Esophagus muscularis mucosa (tissue), 4 donors: ENCODE results near the gene PGAM2. TPM values are rescaled to one million over a fixed set of nuclear protein-coding genes. Genes with fewer than 3 reads are reported as not detected.

Experiments used
- DNase-seq: peaks from one replicate; pipeline ENCODE4 v3.0.0-alpha.2; 2017; ENCODE audit errors: extremely low spot score
- H3K27ac ChIP-seq, 4 donors: fragments of 200-600 bp; sonication (generic); replicated peaks in 1 of 4; 1 replicate in 3 of 4; 2 replicates in 1 of 4; pipeline ENCODE4 v1.5.1; 2016 to 2019; ENCODE audit warnings: mild to moderate bottlenecking in 1 of 4
- H3K27me3 ChIP-seq, 4 donors: fragments of 200-600 bp; sonication (generic); one replicate each; pipeline versions ENCODE4 v1.5.1 to v1.6.0; 2016 to 2019
- H3K36me3 ChIP-seq, 4 donors: fragments of 200-600 bp; sonication (generic); one replicate each; pipeline ENCODE4 v1.5.1; 2016 to 2019
- H3K4me1 ChIP-seq, 4 donors: fragments of 200-600 bp; sonication (generic); one replicate each; pipeline ENCODE4 v1.5.1; 2016 to 2019
- H3K4me3 ChIP-seq, 4 donors: fragments of 200-600 bp; sonication (generic); 1 replicate in 2 of 4; 2 replicates in 2 of 4; pipeline ENCODE4 v1.5.1; 2016 to 2019; ENCODE audit warnings: mild to moderate bottlenecking in 4 of 4, moderate library complexity in 1 of 4
- H3K9me3 ChIP-seq, 4 donors: fragments of 200-600 bp; sonication (generic); 1 replicate in 3 of 4; 2 replicates in 1 of 4; pipeline ENCODE4 v1.5.1; 2016 to 2019
- CTCF ChIP-seq, 3 experiments: fragments of 200-600 bp in 2 of 3; fragments of 450-650 bp in 1 of 3; sonication (generic) in 2 of 3; IDR thresholded peaks; one replicate each; pipeline ENCODE4 v1.5.1; 2017 to 2019; ENCODE audit warnings: antibody characterized with exemption in 3 of 3, mild to moderate bottlenecking in 2 of 3, moderate library complexity in 1 of 3
- EP300 ChIP-seq: sonication (generic); formaldehyde crosslinking; IDR thresholded peaks from one replicate; pipeline ENCODE4 v1.6.1; 2017; ENCODE audit warnings: antibody characterized with exemption
- POLR2A ChIP-seq: fragments of 450-650 bp; IDR thresholded peaks from one replicate; pipeline ENCODE4 v1.6.1; 2017; ENCODE audit warnings: antibody characterized with exemption, moderate library complexity, mild to moderate bottlenecking, low read depth
- POLR2AphosphoS5 ChIP-seq, 2 donors: sonication (generic); formaldehyde crosslinking; IDR thresholded peaks; one replicate each; pipeline ENCODE4 v1.6.1; 2017; ENCODE audit warnings: antibody characterized with exemption in 2 of 2
- WGBS: methylation state at CpG from one replicate; pipeline ENCODE4 v1.1.5; 2018; 5-methylcytosine and 5-hydroxymethylcytosine counted together
- intact Hi-C: fragments of 100-400 bp; cut with DNase I; formaldehyde crosslinking; loops from one replicate; pipeline ENCODE4 v1.15.1; 2023
- total RNA-seq, 4 donors: library from RNA; depleted of rRNA; stranded (reverse); fragments of >200 nt; gene quantifications; one replicate each; pipeline versions ENCODE4 v1.1.0 to v1.2.1, GENCODE V29; 2016

The PGAM2 gene
- total RNA-seq, 4 donors from 2014 or later = 0.52 to 1.8 (median 0.66) TPM; not detected in 1

GRCh38 chr7:44057849-44058758 is 7.3 kb downstream of the PGAM2 start:
- intact Hi-C loops = no loop called here
- Histone ChIP-seq H3K36me3 (peaks cover 61 to 95% (median 89%) of the 10 kb centered on the region in 4 donors), H3K27me3 (no peaks in the 10 kb centered on the region), H3K9me3 (no peaks in the 10 kb centered on the region), H3K4me1 (peaks cover 0 to 7% (median 3%) of the 10 kb centered on the region in 4 donors), H3K4me3 (no peak overlapping the region), H3K27ac (no peak overlapping the region)
- TF ChIP-seq CTCF (IDR thresholded peaks at IDR 0.05) (no peak), POLR2AphosphoS5 (IDR thresholded peaks at IDR 0.05) (no peak), POLR2A (no peak), EP300 (no peak)
- no peak for DNase-seq
- 93% methylated on average over 30 of the region's 30 CpGs for WGBS

GRCh38 chr7:44057181-44057848 is 8.1 kb downstream of the PGAM2 start:
- TF ChIP-seq CTCF (IDR thresholded peaks at IDR 0.05) (no peak), POLR2A (no peak)
- DNase-seq = no peak
- peaks cover 0 to 4% (median 0%) of the 10 kb centered on the region in 4 donors for H3K4me1 ChIP-seq
- no peak overlapping the region for H3K4me3 ChIP-seq
- WGBS = 97% methylated on average over 10 of the region's 11 CpGs
- H3K9me3 ChIP-seq = no peaks in the 10 kb centered on the region
- intact Hi-C loops = no loop called here
- H3K36me3 ChIP-seq = peaks cover 68 to 99% (median 94%) of the 10 kb centered on the region in 4 donors
- H3K27me3 ChIP-seq = no peaks in the 10 kb centered on the region
- no peak overlapping the region for H3K27ac ChIP-seq

GRCh38 chr7:44056681-44057080 is 8.7 kb downstream of the PGAM2 start:
- H3K27me3 ChIP-seq = no peaks in the 10 kb centered on the region
- no peak for DNase-seq
- H3K27ac ChIP-seq = no peak overlapping the region
- peaks cover 63 to 99% (median 94%) of the 10 kb centered on the region in 4 donors for H3K36me3 ChIP-seq
- 100% methylated on average over 1 of the region's 7 CpGs for WGBS
- TF ChIP-seq POLR2AphosphoS5 (IDR thresholded peaks at IDR 0.05) (no peak), POLR2A (no peak), CTCF (IDR thresholded peaks at IDR 0.05) (no peak), EP300 (no peak)
- intact Hi-C loops = no loop called here
- peaks cover 0 to 6% (median 2%) of the 10 kb centered on the region in 4 donors for H3K4me1 ChIP-seq
- no peak overlapping the region for H3K4me3 ChIP-seq
- H3K9me3 ChIP-seq = no peaks in the 10 kb centered on the region

- Histone ChIP-seq H3K4me1 (peaks cover 9 to 41% (median 12%) of the 10 kb centered on the region in 4 donors), H3K4me3 (no peak overlapping the region), H3K36me3 (peaks cover 42 to 93% (median 78%) of the 10 kb centered on the region in 4 donors), H3K27me3 (no peaks in the 10 kb centered on the region), H3K27ac (no peak overlapping the region), H3K9me3 (no peaks in the 10 kb centered on the region)
- intact Hi-C loops = no loop called here
- DNase-seq = no peak
- WGBS = 93% methylated on average over 12 of the region's 12 CpGs
- no peak for TF ChIP-seq EP300
- TF ChIP-seq POLR2AphosphoS5 (IDR thresholded peaks at IDR 0.05) = no peak
- TF ChIP-seq CTCF (IDR thresholded peaks at IDR 0.05) = no peak
- no peak for TF ChIP-seq POLR2A
Observed at GRCh38 chr7:44052771-44053365, 12.5 kb downstream of the PGAM2 start.
